ENCODE measurements around the gene CARMIL3.

CARMIL3 gene

DNA sequence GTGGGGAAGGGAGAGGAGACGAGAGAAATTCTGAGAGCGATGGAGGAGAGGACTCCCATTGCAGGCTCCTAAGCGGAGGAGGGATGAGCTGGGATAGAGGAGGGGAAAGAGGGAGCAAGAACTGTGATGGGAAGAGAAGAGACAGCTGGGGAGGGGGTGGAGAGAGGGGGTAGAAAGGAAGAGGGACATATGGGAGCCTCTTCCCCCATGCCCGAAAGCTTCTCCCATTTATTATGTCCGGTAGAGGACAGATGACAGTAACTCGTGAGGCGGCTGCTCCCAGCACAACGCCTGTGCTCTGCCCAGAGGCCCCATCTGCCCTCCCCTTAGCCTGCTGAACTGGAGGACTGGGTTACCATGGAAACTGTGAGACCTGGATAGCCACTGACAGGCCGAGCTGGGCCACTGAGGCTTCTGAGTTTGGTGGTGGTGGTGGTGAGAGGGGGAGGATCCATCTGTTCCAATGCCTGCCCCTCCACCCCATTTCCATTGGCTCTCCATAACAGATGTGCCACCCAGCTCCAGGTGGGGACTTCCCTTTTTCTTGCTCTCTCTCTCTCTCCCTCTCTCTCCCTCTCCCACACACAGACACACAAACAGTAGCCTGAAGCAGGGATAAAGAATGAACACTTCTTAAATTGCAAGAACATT, 27.8 kb downstream of the CARMIL3 start:
- FAIRE-seq: no peak
- no peak for TF ChIP-seq POLR2A (IDR thresholded peaks at IDR 0.05; ENCODE audit: low read depth, low read length)
- TF ChIP-seq POLR2AphosphoS5 (IDR thresholded peaks at IDR 0.05; ENCODE audit: low read depth, low read length): no peak
- no peak for TF ChIP-seq PAX5 (IDR thresholded peaks at IDR 0.05; ENCODE audit: insufficient read depth, low read length, severe bottlenecking)
- TF ChIP-seq SPI1 (IDR thresholded peaks at IDR 0.05; ENCODE audit: low read depth, low read length): no peak
- TF ChIP-seq TAF1 (IDR thresholded peaks at IDR 0.05; ENCODE audit: low read depth, low read length): no peak
- no peak for TF ChIP-seq POU2F2 (IDR thresholded peaks at IDR 0.05; ENCODE audit: low read depth, low read length)
- no peak for DNase-seq (ENCODE audit: insufficient read length, low spot score)

DNA sequence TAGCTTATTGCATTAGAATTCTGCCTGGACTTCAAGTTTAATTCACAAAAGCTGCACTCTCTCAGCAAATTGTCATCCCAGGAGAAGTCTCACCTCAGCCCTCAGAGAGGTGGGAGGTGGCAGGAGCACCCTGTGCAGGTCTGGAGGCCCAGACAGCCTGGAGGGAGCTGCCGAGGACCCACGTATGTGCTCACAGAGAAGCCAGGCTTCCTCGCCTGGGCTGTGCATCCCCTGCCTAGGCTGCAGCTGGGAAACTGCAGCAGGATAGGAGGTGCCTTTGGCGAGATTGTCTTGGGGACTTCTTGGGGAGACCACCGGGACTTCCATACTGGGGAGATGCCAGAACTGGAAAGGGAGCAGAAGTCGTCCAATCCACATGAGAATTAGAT, 28.3 kb downstream of the CARMIL3 start:
- TF ChIP-seq POLR2AphosphoS5 (IDR thresholded peaks at IDR 0.05; ENCODE audit: low read depth, low read length) (no peak), POU2F2 (IDR thresholded peaks at IDR 0.05; ENCODE audit: low read depth, low read length) (no peak), TAF1 (IDR thresholded peaks at IDR 0.05; ENCODE audit: low read depth, low read length) (no peak), PAX5 (IDR thresholded peaks at IDR 0.05; ENCODE audit: insufficient read depth, low read length, severe bottlenecking) (no peak), POLR2A (IDR thresholded peaks at IDR 0.05; ENCODE audit: low read depth, low read length) (no peak)
- no peak for FAIRE-seq

DNA sequence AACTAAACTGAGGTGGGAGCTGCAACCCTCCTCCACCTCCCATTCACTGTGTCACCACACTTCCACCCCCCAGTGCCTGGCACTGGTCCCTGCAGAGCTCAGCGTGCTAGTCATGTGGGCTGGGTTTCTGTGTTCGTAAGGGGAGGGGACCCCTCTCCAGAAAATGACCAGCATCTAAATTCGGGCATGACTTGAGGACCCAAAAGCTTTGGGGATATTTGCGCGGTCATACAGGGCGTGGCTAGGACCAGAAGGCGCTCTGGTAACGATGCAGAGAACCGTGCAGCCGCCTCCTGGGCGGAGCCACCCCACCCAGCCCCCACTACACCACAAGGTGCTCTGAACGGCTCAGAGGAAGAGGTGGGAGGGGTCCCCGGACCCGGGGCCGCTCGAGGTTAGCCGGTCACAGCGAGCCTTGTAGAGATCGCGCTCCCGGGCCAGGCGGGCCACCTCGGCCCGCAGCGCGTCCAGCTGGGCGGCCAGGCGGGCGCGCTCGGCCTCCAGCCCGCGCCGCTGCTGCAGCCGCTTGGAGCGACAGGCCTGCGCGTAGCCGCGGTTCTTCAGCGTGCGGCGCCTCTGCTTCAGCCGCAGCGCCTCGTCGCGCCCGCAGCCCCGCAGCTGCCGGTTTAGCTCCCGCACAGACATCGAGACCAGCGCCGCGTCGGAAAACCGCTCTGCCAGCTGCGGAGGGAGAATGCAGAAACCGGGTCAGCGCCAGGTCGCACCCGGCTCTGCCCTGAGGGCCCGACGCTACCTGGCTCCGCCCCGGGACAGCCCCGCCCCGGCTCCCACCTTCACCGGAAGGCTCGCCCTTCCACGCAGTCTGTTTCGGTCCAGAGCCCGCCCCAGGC, 29.3 kb downstream of the CARMIL3 start:
- TF ChIP-seq POU2F2 (IDR thresholded peaks at IDR 0.05; ENCODE audit: low read depth, low read length) (no peak), TAF1 (IDR thresholded peaks at IDR 0.05; ENCODE audit: low read depth, low read length) (no peak), POLR2AphosphoS5 (IDR thresholded peaks at IDR 0.05; ENCODE audit: low read depth, low read length) (no peak), PAX5 (IDR thresholded peaks at IDR 0.05; ENCODE audit: insufficient read depth, low read length, severe bottlenecking) (no peak), SPI1 (IDR thresholded peaks at IDR 0.05; ENCODE audit: low read depth, low read length) (no peak), POLR2A (IDR thresholded peaks at IDR 0.05; ENCODE audit: low read depth, low read length) (no peak)
- peak; percentile 94 for FAIRE-seq
- DNase-seq (ENCODE audit: insufficient read length, low spot score): peak; percentile 91

More for the DNA sequence above, 28.3 kb downstream of the CARMIL3 start:
- no peak for DNase-seq (ENCODE audit: insufficient read length, low spot score)

DNA sequence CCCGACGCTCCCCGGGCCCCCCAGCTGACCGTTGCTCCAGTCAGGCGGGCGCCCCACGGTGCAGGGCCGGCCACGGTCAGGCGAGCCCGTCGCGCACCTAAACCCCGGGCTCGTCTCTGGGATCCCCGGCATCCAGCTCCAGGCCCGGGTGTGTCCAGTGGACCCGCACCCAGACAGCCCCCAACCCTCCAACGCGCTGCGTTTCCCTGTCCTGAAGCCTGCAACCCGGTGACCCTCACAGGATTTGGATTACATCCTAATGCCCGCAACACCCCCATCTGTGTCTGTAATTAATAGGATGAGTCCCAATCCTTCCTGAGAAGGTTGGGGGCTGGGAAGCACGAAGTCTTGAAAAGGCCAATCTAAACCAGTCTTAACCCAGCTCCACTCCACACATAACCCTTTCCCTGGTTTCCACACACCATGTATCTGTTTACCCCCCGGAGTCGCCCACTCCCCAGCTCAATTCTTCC, 30.0 kb downstream of the CARMIL3 start:
- TF ChIP-seq TAF1 (IDR thresholded peaks at IDR 0.05; ENCODE audit: low read depth, low read length): no peak
- TF ChIP-seq SPI1 (IDR thresholded peaks at IDR 0.05; ENCODE audit: low read depth, low read length): no peak
- TF ChIP-seq POLR2AphosphoS5 (IDR thresholded peaks at IDR 0.05; ENCODE audit: low read depth, low read length): no peak
- no peak for TF ChIP-seq POLR2A (IDR thresholded peaks at IDR 0.05; ENCODE audit: low read depth, low read length)
- no peak for TF ChIP-seq PAX5 (IDR thresholded peaks at IDR 0.05; ENCODE audit: insufficient read depth, low read length, severe bottlenecking)
- TF ChIP-seq POU2F2 (IDR thresholded peaks at IDR 0.05; ENCODE audit: low read depth, low read length): no peak
- FAIRE-seq (no peak), DNase-seq (ENCODE audit: insufficient read length, low spot score) (no peak)

DNA sequence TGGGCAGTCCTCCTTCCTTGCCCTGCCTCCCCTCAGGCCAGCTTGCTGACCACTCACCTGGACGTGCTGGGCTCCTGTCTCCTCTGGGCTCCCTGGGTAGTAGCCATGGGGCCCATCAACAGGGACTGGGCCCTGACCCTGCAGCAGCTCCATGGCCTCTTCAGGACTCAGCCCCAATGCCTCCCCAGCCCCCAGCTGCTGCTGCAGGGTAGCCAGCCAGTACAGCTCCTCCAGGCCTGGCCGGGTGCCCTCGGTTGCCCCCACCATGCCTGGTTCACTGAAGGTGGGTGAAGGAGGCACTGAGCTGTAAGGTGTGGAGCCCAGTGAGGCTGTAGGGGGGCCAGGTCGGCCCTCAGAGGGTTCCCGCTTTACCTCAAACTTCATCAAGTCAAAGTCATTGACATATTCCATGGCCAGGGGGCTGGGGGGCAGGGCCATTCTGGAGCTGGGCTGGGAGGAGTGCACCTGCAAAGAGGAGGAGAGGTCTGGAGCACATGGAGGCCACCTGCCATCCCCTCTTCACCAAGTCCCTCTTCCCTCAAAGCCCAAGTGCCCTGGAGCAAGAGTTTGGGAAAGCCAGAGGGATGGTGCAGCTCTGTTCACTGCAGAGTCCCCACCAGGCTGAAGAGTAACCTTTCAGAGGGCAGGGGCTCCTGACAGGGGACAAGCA, 30.7 kb downstream of the CARMIL3 start:
- TF ChIP-seq POU2F2 (IDR thresholded peaks at IDR 0.05; ENCODE audit: low read depth, low read length): no peak
- TF ChIP-seq PAX5 (IDR thresholded peaks at IDR 0.05; ENCODE audit: insufficient read depth, low read length, severe bottlenecking): no peak
- TF ChIP-seq POLR2AphosphoS5 (IDR thresholded peaks at IDR 0.05; ENCODE audit: low read depth, low read length): no peak
- no peak for TF ChIP-seq POLR2A (IDR thresholded peaks at IDR 0.05; ENCODE audit: low read depth, low read length)
- no peak for TF ChIP-seq SPI1 (IDR thresholded peaks at IDR 0.05; ENCODE audit: low read depth, low read length)
- no peak for TF ChIP-seq TAF1 (IDR thresholded peaks at IDR 0.05; ENCODE audit: low read depth, low read length)
- FAIRE-seq (no peak), DNase-seq (ENCODE audit: insufficient read length, low spot score) (no peak)

DNA sequence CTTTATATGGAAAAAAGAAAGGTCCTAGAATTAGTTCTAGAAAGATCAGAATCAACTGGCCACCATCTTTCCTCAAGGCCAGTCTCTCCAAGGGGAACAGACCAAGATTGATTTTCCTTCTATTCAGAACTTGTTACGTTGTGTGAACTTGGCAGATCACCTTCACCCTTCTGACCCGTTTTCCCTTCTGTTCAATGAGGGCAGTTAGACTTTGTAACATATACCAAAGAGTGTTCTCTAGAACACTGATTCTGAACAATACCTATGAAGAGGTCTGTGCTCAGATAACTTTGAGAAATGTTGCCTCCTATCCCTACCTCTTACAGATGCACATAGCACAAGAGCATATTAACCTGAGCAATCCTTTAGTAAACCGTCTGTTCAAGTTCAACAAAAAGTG, 31.7 kb downstream of the CARMIL3 start:
- FAIRE-seq (no peak), DNase-seq (ENCODE audit: insufficient read length, low spot score) (no peak)
- no peak for TF ChIP-seq POLR2A (IDR thresholded peaks at IDR 0.05; ENCODE audit: low read depth, low read length)
- TF ChIP-seq POU2F2 (IDR thresholded peaks at IDR 0.05; ENCODE audit: low read depth, low read length): no peak
- TF ChIP-seq POLR2AphosphoS5 (IDR thresholded peaks at IDR 0.05; ENCODE audit: low read depth, low read length): no peak
- TF ChIP-seq SPI1 (IDR thresholded peaks at IDR 0.05; ENCODE audit: low read depth, low read length): no peak
- no peak for TF ChIP-seq TAF1 (IDR thresholded peaks at IDR 0.05; ENCODE audit: low read depth, low read length)
- TF ChIP-seq PAX5 (IDR thresholded peaks at IDR 0.05; ENCODE audit: insufficient read depth, low read length, severe bottlenecking): no peak

DNA sequence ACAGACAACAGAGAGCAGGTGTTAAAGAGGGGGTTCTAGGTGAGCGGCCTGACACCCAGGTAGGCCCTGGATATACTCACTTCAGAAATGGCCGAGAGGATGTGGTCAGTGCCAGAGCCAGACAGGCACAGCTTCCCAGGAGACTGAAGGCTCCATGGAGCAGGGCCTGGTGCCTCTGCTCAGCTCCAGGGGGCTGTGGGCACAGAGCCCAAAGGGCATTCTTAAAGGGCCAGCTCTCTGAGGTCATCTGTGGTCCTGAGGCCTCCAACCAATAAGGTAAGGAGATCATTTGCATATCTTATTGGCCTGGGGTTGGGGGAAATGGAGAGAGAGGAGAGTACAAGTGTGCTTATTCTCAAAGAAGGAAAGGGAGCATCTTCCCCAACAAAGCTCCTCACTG, 32.6 kb downstream of the CARMIL3 start:
- FAIRE-seq (no peak), DNase-seq (ENCODE audit: insufficient read length, low spot score) (no peak)
- TF ChIP-seq SPI1 (IDR thresholded peaks at IDR 0.05; ENCODE audit: low read depth, low read length) (no peak), PAX5 (IDR thresholded peaks at IDR 0.05; ENCODE audit: insufficient read depth, low read length, severe bottlenecking) (no peak), POLR2A (IDR thresholded peaks at IDR 0.05; ENCODE audit: low read depth, low read length) (no peak)

DNA sequence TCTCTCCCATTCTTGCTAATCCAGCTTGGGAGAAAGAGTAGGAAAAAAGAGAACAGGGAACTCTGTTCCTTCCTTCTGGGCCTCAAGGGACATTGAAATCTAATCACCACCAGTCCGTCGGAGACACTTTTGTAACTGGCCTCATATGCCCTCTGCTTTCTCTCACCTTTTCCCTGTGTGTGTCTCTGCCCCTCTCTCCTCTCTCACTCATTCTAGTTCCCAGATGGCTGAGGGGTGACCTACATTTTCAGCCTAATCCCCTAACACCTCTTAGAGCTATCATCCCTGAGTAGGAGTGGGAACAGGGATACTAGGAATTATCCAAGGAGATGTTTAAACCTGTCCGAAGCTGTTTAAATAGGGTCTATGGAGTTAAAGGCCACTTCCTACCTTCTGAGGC, 33.4 kb downstream of the CARMIL3 start:
- DNase-seq (ENCODE audit: insufficient read length, low spot score): no peak
- TF ChIP-seq PAX5 (IDR thresholded peaks at IDR 0.05; ENCODE audit: insufficient read depth, low read length, severe bottlenecking) (no peak), TAF1 (IDR thresholded peaks at IDR 0.05; ENCODE audit: low read depth, low read length) (no peak), POLR2AphosphoS5 (IDR thresholded peaks at IDR 0.05; ENCODE audit: low read depth, low read length) (no peak), POLR2A (IDR thresholded peaks at IDR 0.05; ENCODE audit: low read depth, low read length) (no peak), SPI1 (IDR thresholded peaks at IDR 0.05; ENCODE audit: low read depth, low read length) (no peak), POU2F2 (IDR thresholded peaks at IDR 0.05; ENCODE audit: low read depth, low read length) (no peak)
- FAIRE-seq: no peak

Data from GM12891 (cell line).